ENCODE data around the gene PARD3B.

DNA sequence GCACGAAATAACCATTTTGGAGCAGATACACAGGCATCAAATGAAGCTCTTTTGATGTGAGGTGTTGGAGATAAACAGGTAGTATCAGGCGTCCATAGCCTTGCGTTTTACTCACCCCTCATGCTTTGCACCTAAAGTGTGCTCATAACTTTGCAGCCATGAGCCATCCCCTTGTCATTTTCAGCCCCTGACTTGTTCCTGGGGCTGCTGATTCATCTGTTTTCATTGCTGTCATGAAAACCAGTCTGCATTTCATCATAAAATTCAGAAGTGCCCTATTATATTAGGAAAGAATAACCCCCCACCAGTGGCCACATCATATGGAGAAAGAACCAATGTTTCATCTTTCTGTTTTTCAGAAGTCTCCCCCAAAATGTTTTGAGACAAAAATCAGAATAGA lies 807.3 kb downstream of the PARD3B start:
- TF ChIP-seq ZNF274 (IDR thresholded peaks at IDR 0.05; ENCODE audit: low read depth, low read length) (no peak), YY1 (IDR thresholded peaks at IDR 0.05; ENCODE audit: insufficient read depth, insufficient read length) (no peak)

Data from NT2/D1 (cell line).